Cardiac muscle cell (in vitro differentiated cells and primary cell): Measurements from ENCODE around the gene AKAP8L. TPM values are rescaled to one million over a fixed set of nuclear protein-coding genes. Genes with fewer than 3 reads are reported as not detected.

Source experiments
- DNase-seq, 2 donors: peaks; one replicate each; pipeline versions ENCODE4 v3.0.0 to v3.0.0-alpha.2; 2010 to 2017; ENCODE audit warnings: low read depth in 1 of 2, low spot score in 1 of 2
- H3K27ac ChIP-seq: fragments of 200-600 bp; sonication (generic); 2 replicates; pipeline ENCODE4 v1.5.1; 2016
- H3K27me3 ChIP-seq: fragments of 200-600 bp; sonication (generic); 2 replicates; pipeline ENCODE4 v1.6.0; 2016; ENCODE audit warnings: control low read depth
- H3K36me3 ChIP-seq: fragments of 200-600 bp; sonication (generic); 2 replicates; pipeline ENCODE4 v1.5.1; 2016; ENCODE audit warnings: control low read depth
- H3K4me1 ChIP-seq: fragments of 200-600 bp; sonication (generic); 2 replicates; pipeline ENCODE4 v1.8.1; 2017; ENCODE audit warnings: low read depth, mild to moderate bottlenecking, mixed run types
- H3K4me3 ChIP-seq: fragments of 200-600 bp; sonication (generic); 2 replicates; pipeline ENCODE4 v1.5.1; 2016; ENCODE audit warnings: mild to moderate bottlenecking
- H3K9me3 ChIP-seq: fragments of 200-600 bp; sonication (generic); 2 replicates; pipeline ENCODE4 v1.5.1; 2017; ENCODE audit warnings: low read depth, mild to moderate bottlenecking, control low read depth
- polyA plus RNA-seq: library from polyadenylated mRNA; unstranded; fragments of >200 nt; fragmentation: Nextera tagmentation; extraction: Ambion mirVana; gene quantifications from 2 replicates; pipeline ENCODE4 v1.2.1, GENCODE V29; 2016
- total RNA-seq: library from RNA; depleted of rRNA; stranded (reverse); fragments of >200 nt; gene quantifications from 2 replicates; pipeline ENCODE4 v1.2.3, GENCODE V29; 2016
- TF ChIP-seq, protein P1 (sequence below): IDR thresholded peaks from 2 replicates; pipeline ENCODE4 v1.5.1; 2012; ENCODE audit warnings: low read depth, mild to moderate bottlenecking, low read length

The AKAP8L gene
- total and polyA plus RNA-seq, 2 experiments from 2014 or later, result 235 to 410 TPM

DNA sequence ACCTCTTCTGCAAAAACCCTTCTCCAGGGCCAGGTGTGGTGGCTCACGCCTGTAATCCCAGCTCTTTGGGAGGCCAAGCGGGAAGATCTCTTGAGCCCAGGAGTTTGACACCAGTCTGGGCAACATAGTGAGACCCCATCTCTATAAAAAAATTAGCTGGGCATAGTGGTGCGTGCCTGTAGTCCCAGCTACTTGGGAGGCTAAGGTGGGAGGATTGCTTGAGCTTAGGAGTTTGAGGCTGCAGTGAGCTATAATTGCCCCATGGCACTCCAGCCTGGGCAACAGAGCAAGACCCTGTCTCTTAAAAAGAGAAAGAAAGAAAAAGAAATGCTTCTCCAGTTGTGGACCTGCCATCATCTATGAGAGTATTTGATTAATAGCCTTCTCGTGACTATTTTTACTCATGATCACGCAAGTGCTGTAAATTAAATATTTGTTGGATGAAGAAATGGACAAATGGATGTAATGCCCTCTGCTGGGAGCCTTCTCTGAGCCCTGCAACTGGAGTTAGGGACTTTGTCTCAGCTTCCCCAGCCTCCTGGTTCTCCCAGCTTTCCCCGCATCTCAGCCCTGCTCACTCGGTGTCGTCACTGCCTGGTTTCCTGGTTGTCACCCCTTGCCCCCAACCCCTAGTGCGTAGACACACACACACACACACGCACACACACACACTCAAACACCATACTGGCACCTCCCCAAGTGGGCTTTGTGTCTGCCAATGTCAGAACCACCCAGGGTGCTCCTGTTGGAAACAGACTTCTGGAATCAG lies 18.8 kb upstream of the AKAP8L start:
- H3K27ac ChIP-seq, result no peak overlapping the region
- H3K36me3 ChIP-seq, result peaks cover 4% of the 10 kb centered on the region
- no peaks in the 10 kb centered on the region for H3K9me3 ChIP-seq
- TF ChIP-seq, protein P1, sequence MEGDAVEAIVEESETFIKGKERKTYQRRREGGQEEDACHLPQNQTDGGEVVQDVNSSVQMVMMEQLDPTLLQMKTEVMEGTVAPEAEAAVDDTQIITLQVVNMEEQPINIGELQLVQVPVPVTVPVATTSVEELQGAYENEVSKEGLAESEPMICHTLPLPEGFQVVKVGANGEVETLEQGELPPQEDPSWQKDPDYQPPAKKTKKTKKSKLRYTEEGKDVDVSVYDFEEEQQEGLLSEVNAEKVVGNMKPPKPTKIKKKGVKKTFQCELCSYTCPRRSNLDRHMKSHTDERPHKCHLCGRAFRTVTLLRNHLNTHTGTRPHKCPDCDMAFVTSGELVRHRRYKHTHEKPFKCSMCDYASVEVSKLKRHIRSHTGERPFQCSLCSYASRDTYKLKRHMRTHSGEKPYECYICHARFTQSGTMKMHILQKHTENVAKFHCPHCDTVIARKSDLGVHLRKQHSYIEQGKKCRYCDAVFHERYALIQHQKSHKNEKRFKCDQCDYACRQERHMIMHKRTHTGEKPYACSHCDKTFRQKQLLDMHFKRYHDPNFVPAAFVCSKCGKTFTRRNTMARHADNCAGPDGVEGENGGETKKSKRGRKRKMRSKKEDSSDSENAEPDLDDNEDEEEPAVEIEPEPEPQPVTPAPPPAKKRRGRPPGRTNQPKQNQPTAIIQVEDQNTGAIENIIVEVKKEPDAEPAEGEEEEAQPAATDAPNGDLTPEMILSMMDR, result no peak
- no peaks in the 10 kb centered on the region for H3K4me1 ChIP-seq
- no peak overlapping the region for H3K4me3 ChIP-seq
- H3K27me3 ChIP-seq, result no peaks in the 10 kb centered on the region
- no peak for DNase-seq

DNA sequence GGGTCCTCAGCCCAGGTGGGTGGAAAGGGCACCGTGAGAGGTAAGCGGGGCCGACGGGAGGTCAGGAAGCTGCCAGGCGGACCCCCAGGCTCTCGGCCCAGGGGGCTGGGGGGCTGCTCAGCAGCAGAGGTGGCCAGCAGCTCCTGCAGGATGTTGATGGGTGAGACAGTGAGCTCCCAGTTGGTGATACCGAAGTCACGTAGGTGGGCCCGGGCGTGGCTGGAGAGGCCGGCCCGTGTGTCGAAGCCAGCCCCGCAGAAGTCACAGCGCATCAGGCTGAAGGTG lies 18.0 kb upstream of the AKAP8L start:
- Histone ChIP-seq H3K9me3 (no peaks in the 10 kb centered on the region), H3K4me1 (no peaks in the 10 kb centered on the region), H3K4me3 (no peak overlapping the region), H3K36me3 (peaks cover 4% of the 10 kb centered on the region), H3K27ac (no peak overlapping the region), H3K27me3 (no peaks in the 10 kb centered on the region)
- DNase-seq, result no peak
- TF ChIP-seq, protein P1, result no peak

DNA sequence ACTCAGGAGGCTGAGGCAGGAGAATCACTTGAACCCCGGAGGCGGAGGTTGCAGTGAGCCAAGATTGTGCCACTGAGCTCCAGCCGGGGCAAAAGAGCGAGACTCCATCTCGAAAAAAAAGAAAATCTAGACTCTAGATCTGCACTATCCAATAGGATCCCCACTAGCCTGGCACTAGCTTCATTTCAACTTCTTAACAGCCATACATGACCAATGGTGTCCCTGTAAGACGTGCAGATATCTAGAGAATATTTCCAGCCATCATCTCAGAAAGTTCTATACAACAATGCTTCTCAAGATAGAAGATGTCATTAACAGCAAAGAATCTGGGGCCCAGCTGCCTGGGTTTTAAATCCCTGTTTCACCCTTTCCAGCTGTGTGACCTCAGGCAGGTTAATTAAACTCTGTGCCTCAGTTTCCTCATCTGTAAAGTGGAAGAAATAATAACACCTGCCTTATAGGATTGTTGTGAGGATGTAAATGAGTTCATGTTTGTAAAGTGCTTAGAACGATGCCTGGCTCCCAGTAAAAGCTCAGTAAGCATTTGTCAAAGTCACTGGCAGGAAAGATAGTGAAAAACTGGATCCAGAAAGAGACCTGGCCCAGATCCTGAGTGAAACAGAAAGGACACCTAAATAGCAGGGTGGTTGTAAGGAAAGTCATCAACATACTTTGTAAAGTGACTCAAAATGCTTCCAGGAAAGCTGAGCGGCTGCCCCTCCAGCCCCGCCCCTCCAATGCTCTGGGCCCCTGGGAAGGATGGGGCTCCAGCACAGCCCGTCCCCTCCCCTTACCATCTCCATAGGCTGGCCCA lies 17.4 kb upstream of the AKAP8L start:
- no peak for DNase-seq
- TF ChIP-seq, protein P1, result no peak

DNA sequence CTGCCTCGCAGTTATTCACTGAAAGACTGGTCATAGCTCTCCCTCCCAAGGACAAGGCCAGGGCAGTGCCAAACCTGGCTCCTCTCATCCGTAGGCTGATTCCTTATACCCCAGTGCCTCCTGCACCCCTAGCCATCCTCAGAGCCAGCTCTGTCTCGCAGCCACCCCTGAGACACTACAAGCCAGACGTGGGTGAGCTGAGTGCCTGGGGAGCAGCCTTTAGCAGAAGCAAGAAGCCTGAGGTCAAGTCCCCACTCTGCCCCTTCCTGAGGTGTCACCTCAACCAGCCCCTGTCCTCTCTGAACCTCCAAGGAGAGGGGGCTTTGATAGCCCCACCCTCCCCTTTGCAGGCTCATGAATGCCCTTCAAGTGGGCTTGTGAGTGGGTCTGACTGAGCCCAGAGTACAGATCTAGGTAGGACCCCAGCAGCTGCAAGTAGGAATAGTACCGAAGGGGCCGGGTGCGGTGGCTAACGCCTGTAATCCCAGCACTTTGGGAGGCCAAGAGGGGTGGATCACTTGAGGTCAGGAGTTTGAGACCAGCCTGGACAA lies 14.8 kb upstream of the AKAP8L start:
- TF ChIP-seq, protein P1, result no peak

More for the DNA sequence above, 17.4 kb upstream of the AKAP8L start:
- Histone ChIP-seq H3K36me3 (peaks cover 4% of the 10 kb centered on the region), H3K9me3 (no peaks in the 10 kb centered on the region), H3K4me1 (peaks cover 5% of the 10 kb centered on the region), H3K27ac (no peak overlapping the region), H3K4me3 (no peak overlapping the region), H3K27me3 (no peaks in the 10 kb centered on the region)

DNA sequence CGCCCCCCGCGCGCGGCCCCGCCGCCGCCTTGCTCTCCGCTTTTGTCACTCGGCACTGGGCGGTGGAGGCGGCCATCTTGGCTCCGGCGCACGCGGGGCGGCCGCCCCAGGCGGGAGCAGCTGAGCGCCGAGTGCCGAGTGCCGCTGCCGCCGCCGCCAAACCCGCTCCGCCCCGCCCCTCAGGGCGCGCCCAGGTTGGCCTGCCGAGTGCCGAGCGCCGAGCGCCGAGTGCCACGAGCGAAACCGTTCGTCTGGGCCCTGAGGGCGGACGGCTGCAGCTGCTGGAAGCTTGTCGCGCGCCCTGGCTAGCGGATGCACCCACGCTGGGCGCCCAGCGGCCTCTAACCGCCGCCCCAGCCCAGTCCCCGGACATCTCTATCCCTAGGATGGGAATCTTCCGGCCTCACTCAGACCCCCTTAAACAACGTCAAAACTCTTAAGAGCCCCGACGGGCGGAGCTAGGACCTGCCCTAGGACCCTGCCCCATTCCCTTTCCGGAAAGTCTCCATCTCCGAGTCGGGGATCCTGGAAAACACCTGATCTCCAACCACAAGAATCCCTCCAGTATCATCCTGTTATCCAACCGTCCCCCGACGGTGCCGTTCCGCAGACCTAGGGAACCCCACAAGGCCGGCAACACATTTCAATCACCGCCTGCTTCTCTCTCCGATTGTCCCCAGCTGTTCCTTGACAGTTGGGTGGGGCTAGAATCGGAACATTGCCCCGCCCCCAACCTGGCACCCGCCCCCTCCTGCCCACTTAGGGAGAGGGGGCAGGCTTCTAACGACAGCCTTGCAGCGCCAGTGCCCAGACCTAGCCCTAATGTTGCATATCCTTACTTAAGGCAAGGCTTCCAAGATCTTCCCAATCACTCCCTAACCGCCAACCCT lies 14.1 kb upstream of the AKAP8L start:
- no peaks in the 10 kb centered on the region for H3K27me3 ChIP-seq
- H3K36me3 ChIP-seq, result peaks cover 4% of the 10 kb centered on the region
- peak overlapping the region; percentile 79 for H3K4me3 ChIP-seq
- peaks cover 7% of the 10 kb centered on the region for H3K4me1 ChIP-seq
- H3K27ac ChIP-seq, result peak overlapping the region; percentile 81
- DNase-seq, result peak; percentile 95 to 96
- TF ChIP-seq, protein P1, result no peak
- H3K9me3 ChIP-seq, result no peaks in the 10 kb centered on the region

More for the DNA sequence above, 14.8 kb upstream of the AKAP8L start:
- no peaks in the 10 kb centered on the region for H3K27me3 ChIP-seq
- no peak for DNase-seq
- peak overlapping the region; percentile 81 for H3K27ac ChIP-seq
- H3K4me1 ChIP-seq, result peaks cover 7% of the 10 kb centered on the region
- H3K9me3 ChIP-seq, result no peaks in the 10 kb centered on the region
- H3K4me3 ChIP-seq, result peak overlapping the region; percentile 79
- H3K36me3 ChIP-seq, result peaks cover 4% of the 10 kb centered on the region
